GM12878 (cell line): ENCODE results near the gene DDX50. TPM values are rescaled to one million over a fixed set of nuclear protein-coding genes. Genes with fewer than 3 reads are reported as not detected.

Experiments used
- ATAC-seq: fragments of 200-7000 bp; cut with Tn5 transposase; 3 replicates; pipeline ENCODE4 v1.9.1; 2020; ENCODE audit warnings: mild to moderate bottlenecking, moderate library complexity
- BruUV-seq: library from RNA; stranded (reverse); fragments of 400-500 nt; replicated peaks from 2 replicates; lab custom pipeline; 2021; lab: Mats Ljungman, UMichigan
- CTCF ChIA-PET: fragments of 300-600 bp; sonication (Branson Sonifier 250); formaldehyde crosslinking; extraction: SDS; loops from one replicate; lab custom pipeline; 2021; ENCODE audit warnings: inconsistent platforms; lab: Yijun Ruan, JAX
- POLR2A ChIA-PET: fragments of 350-600 bp; formaldehyde crosslinking; extraction: SDS; loops from one replicate; lab custom pipeline; 2021; ENCODE audit warnings: inconsistent platforms; lab: Charles Lee
- RAD21 ChIA-PET: fragments of 300-600 bp; sonication (Branson Sonifier 250); formaldehyde crosslinking; loops from one replicate; lab custom pipeline; 2023; ENCODE audit warnings: antibody characterized with exemption; ENCODE audit not compliant: unreplicated experiment; lab: Charles Lee
- SMC1A ChIA-PET: fragments of 300-600 bp; sonication (Branson Sonifier 250); formaldehyde crosslinking; loops from one replicate; lab custom pipeline; 2023; ENCODE audit not compliant: unreplicated experiment, uncharacterized antibody; lab: Charles Lee
- DNase-seq: peaks from one replicate; pipeline ENCODE4 v3.0.0-alpha.2; 2011; ENCODE audit warnings: low read depth, low spot score
- FAIRE-seq: peaks from 3 replicates; lab custom pipeline; 2011; peaks lifted over from hg19 to GRCh38; lab: Jason Lieb, UNC
- H2AFZ ChIP-seq: 2 replicates; pipeline ENCODE4 v1.6.0; 2011; ENCODE audit warnings: low read depth, low read length, control low read depth; ENCODE audit not compliant: control insufficient read depth
- H3K27ac ChIP-seq: 2 replicates; pipeline ENCODE4 v1.5.1; 2011; ENCODE audit warnings: control low read depth; ENCODE audit not compliant: control insufficient read depth, insufficient read depth
- H3K27me3 ChIP-seq, 2 experiments: replicated peaks in 1 of 2; 2 replicates each; pipeline versions ENCODE4 v1.6.0 to v1.6.1; 2011; ENCODE audit warnings: low read length in 1 of 2; ENCODE audit not compliant: control insufficient read depth in 2 of 2, insufficient read depth in 2 of 2
- H3K36me3 ChIP-seq, 2 experiments: 2 replicates each; pipeline ENCODE4 v1.5.1; 2011; ENCODE audit warnings: low read length in 1 of 2; ENCODE audit not compliant: control insufficient read depth in 2 of 2, insufficient read depth in 2 of 2
- H3K4me1 ChIP-seq: 2 replicates; pipeline ENCODE4 v1.6.1; 2011; ENCODE audit warnings: mild to moderate bottlenecking, low read length, moderate library complexity, mixed read lengths; ENCODE audit not compliant: control insufficient read depth, insufficient read depth
- H3K4me2 ChIP-seq: 2 replicates; pipeline ENCODE4 v1.6.0; 2011; ENCODE audit warnings: control low read depth; ENCODE audit not compliant: control insufficient read depth, insufficient read depth
- H3K4me3 ChIP-seq: fragments of 200-600 bp; sonication (generic); 2 replicates; pipeline ENCODE4 v1.5.1; 2016
- H3K79me2 ChIP-seq: 2 replicates; pipeline ENCODE4 v1.6.0; 2011; ENCODE audit warnings: low read length; ENCODE audit not compliant: control insufficient read depth, insufficient read depth
- H3K9ac ChIP-seq: 2 replicates; pipeline ENCODE4 v1.8.0; 2011; ENCODE audit warnings: low read length, control low read depth, mixed read lengths; ENCODE audit not compliant: control insufficient read depth, insufficient read depth
- H3K9me3 ChIP-seq: replicated peaks from 3 replicates; pipeline ENCODE4 v1.5.1; 2011; ENCODE audit warnings: mild to moderate bottlenecking, low read length; ENCODE audit not compliant: control insufficient read depth, insufficient read depth
- H4K20me1 ChIP-seq: 2 replicates; pipeline ENCODE4 v1.6.0; 2011; ENCODE audit not compliant: control insufficient read depth, insufficient read depth
- ATF2 ChIP-seq: IDR thresholded peaks from 2 replicates; pipeline ENCODE4 v1.6.1; 2012; ENCODE audit warnings: low read length, inconsistent platforms
- DPF2 ChIP-seq: fragments of 450-650 bp; IDR thresholded peaks from 2 replicates; pipeline ENCODE4 v1.6.1; 2017; ENCODE audit warnings: mild to moderate bottlenecking
- IRF3 ChIP-seq: fragments of 450-650 bp; IDR thresholded peaks from 2 replicates; pipeline ENCODE4 v1.6.1; 2014; ENCODE audit warnings: mild to moderate bottlenecking
- MYC ChIP-seq: IDR thresholded peaks from 2 replicates; pipeline ENCODE4 v1.6.1; 2011; ENCODE audit warnings: mild to moderate bottlenecking, low read length, moderate library complexity, inconsistent platforms; ENCODE audit not compliant: insufficient read depth, insufficient replicate concordance, insufficient read length, severe bottlenecking
- RCOR1 ChIP-seq: conservative IDR thresholded peaks from 2 replicates; pipeline ENCODE4 v1.6.1; 2012; ENCODE audit warnings: low read depth, low read length, improper control_type of control experiment
- USF2 ChIP-seq: IDR thresholded peaks from 2 replicates; pipeline ENCODE4 v1.6.1; 2011; ENCODE audit warnings: low read depth, low read length, improper control_type of control experiment, borderline replicate concordance
- ZBED1 ChIP-seq: IDR thresholded peaks from 2 replicates; pipeline ENCODE4 v1.6.1; 2016; ENCODE audit warnings: borderline replicate concordance
- WGBS: methylation state at CpG from one replicate; pipeline ENCODE4 v1.1.6; 2016; ENCODE audit warnings: low lambda C conversion rate; ENCODE audit not compliant: insufficient replicate concordance, insufficient coverage; ENCODE audit errors: missing lambda C conversion rate; 5-methylcytosine and 5-hydroxymethylcytosine counted together
- in situ Hi-C: fragments of 300-500 bp; cut with MboI; formaldehyde crosslinking; loops from 9 replicates; pipeline ENCODE4 v1.14.3; 2018; ENCODE audit warnings: mixed read lengths
- intact Hi-C: fragments of 100-400 bp; cut with micrococcal nuclease; formaldehyde crosslinking; loops from one replicate; pipeline ENCODE4 v1.14.2; 2022; ENCODE audit not compliant: unreplicated experiment
- polyA plus RNA-seq, 11 experiments: library from polyadenylated mRNA; depleted of rRNA in 4 of 11; unstranded in 6 of 11; stranded (reverse) in 5 of 11; fragments of >200 nt; fragmentation: Nextera tagmentation in 4 of 11; fragmentation: Illumina TruSeq in 1 of 11; extraction: Ambion mirVana in 4 of 11; extraction: Trizol in 1 of 11; gene quantifications; 1 replicate in 1 of 11; 2 replicates in 10 of 11; pipeline versions ENCODE4 v1.2.1 to v1.2.3, GENCODE V29; 2011 to 2016; ENCODE audit warnings: inconsistent platforms in 2 of 11, missing spikeins in 2 of 11, low read depth in 1 of 11
- total RNA-seq, 4 experiments: library from RNA; depleted of rRNA in 3 of 4; stranded (reverse); fragments of >200 nt in 3 of 4; fragmentation: Illumina TruSeq in 1 of 4; extraction: Trizol in 1 of 4; gene quantifications; 2 replicates each; pipeline versions ENCODE4 v1.2.1 to v1.2.3, GENCODE V29; 2013 to 2021

Gene DDX50
- total and polyA plus RNA-seq, 10 of the 15 experiments (the other 5 are each of a cell fraction or from before 2014, with no cell fraction given), result 24.9 to 52.0 (median 36.8) TPM

- no peaks in the 10 kb centered on the region for H3K4me1 ChIP-seq
- RAD21 ChIA-PET, result no interaction called here
- SMC1A ChIA-PET, result no interaction called here
- DNase-seq, result no peak
- H3K9ac ChIP-seq, result no peak overlapping the region
- H3K4me2 ChIP-seq, result no peak overlapping the region
- POLR2A ChIA-PET, result interaction anchor here (1.5 kb wide), 2 partner anchors 17 to 35 kb away, joined by 3 to 5 read pairs; no protein-coding TSS in a partner anchor
- H4K20me1 ChIP-seq, result no peaks in the 10 kb centered on the region
- peaks cover 9% of the 10 kb centered on the region for H3K79me2 ChIP-seq
- no TSS peak for BruUV-seq
- no peak for FAIRE-seq
- CTCF ChIA-PET, result no interaction called here
- TF ChIP-seq RCOR1 (no peak), ATF2 (no peak), IRF3 (no peak), ZBED1 (no peak), MYC (no peak), USF2 (no peak), DPF2 (no peak)
- H3K9me3 ChIP-seq, result no peaks in the 10 kb centered on the region
- in situ Hi-C loops (no loop called here), intact Hi-C loops (no loop called here)
- no peak overlapping the region for H2AFZ ChIP-seq
- no peak overlapping the region for H3K27ac ChIP-seq
- H3K27me3 ChIP-seq, result no peaks in the 10 kb centered on the region
- H3K36me3 ChIP-seq, result peaks cover 0 to 11% of the 10 kb centered on the region in 2 experiments; a peak in 3 of 4 replicates
- ATAC-seq, result no peak
- no peak overlapping the region for H3K4me3 ChIP-seq
- 98% methylated on average over 3 of the region's 3 CpGs for WGBS
These were observed 49.5 kb downstream of the DDX50 start for GRCh38 chr10:68950598-68950997.
